Gastroesophageal sphincter (tissue), 3 donors: ENCODE data around the gene UROC1.

Source experiments
- CTCF ChIP-seq, 4 experiments: fragments of 200-600 bp in 2 of 4; fragments of 450-650 bp in 2 of 4; sonication (generic) in 1 of 4; IDR thresholded peaks; one replicate each; pipeline ENCODE4 v1.5.1; 2017 to 2019; ENCODE audit warnings: antibody characterized with exemption in 4 of 4, mild to moderate bottlenecking in 2 of 4, moderate library complexity in 2 of 4
- EP300 ChIP-seq: sonication (generic); formaldehyde crosslinking; IDR thresholded peaks from one replicate; pipeline ENCODE4 v1.6.1; 2017; ENCODE audit warnings: antibody characterized with exemption, mild to moderate bottlenecking
- POLR2A ChIP-seq, 2 donors: fragments of 450-650 bp; IDR thresholded peaks; one replicate each; pipeline ENCODE4 v1.6.1; 2017; ENCODE audit warnings: antibody characterized with exemption in 2 of 2, mild to moderate bottlenecking in 2 of 2, moderate library complexity in 1 of 2
- POLR2AphosphoS5 ChIP-seq: sonication (generic); formaldehyde crosslinking; IDR thresholded peaks from one replicate; pipeline ENCODE4 v1.6.1; 2017; ENCODE audit warnings: antibody characterized with exemption

- TF ChIP-seq CTCF (IDR thresholded peaks at IDR 0.05) (no peak), POLR2AphosphoS5 (no peak), EP300 (no peak), POLR2A (IDR thresholded peaks at IDR 0.05) (no peak)
Observed at GRCh38 chr3:126503701-126504100, 13.9 kb downstream of the UROC1 start.
